SK-N-SH (cell line): ENCODE results near the gene IRF1.
"Not testable (repeated sequence)": the region's sequence is repeated elsewhere in the genome, so short reads cannot be mapped to it uniquely, and the experiment has no call there.

ENCODE experiments used
- CTCF ChIP-seq: fragments of 200-600 bp; sonication (generic); IDR thresholded peaks from 2 replicates; pipeline ENCODE4 v1.6.1; 2017; ENCODE audit warnings: antibody characterized with exemption, mild to moderate bottlenecking, moderate library complexity
- EZH2phosphoT487 ChIP-seq: fragments of 200-600 bp; sonication (generic); IDR thresholded peaks from 2 replicates; pipeline ENCODE4 v1.6.1; 2017; ENCODE audit warnings: low read depth, mixed run types, mild to moderate bottlenecking, antibody characterized with exemption, moderate library complexity, borderline replicate concordance
- IRF3 ChIP-seq: fragments of 150-350 bp; IDR thresholded peaks from 2 replicates; pipeline ENCODE4 v1.6.1; 2016; ENCODE audit warnings: mild to moderate bottlenecking, low read depth, low read length
- RCOR1 ChIP-seq: fragments of 150-350 bp; IDR thresholded peaks from 2 replicates; pipeline ENCODE4 v1.6.1; 2017; ENCODE audit warnings: antibody characterized with exemption, low read length
- RFX5 ChIP-seq: IDR thresholded peaks from 2 replicates; pipeline ENCODE4 v1.6.1; 2012; ENCODE audit warnings: mild to moderate bottlenecking, improper control_type of control experiment, low read length
- TAF1 ChIP-seq: IDR thresholded peaks from 2 replicates; pipeline ENCODE4 v1.6.1; 2012; ENCODE audit warnings: low read depth, mild to moderate bottlenecking, low read length, moderate library complexity, borderline replicate concordance
- TCF12 ChIP-seq: IDR thresholded peaks from 2 replicates; pipeline ENCODE4 v1.4.0; 2012
- TEAD4 ChIP-seq: IDR thresholded peaks from 2 replicates; pipeline ENCODE4 v1.4.0; 2012; ENCODE audit warnings: mild to moderate bottlenecking, borderline replicate concordance; ENCODE audit not compliant: insufficient read depth
- USF1 ChIP-seq: IDR thresholded peaks from 2 replicates; pipeline ENCODE4 v1.4.0; 2012; ENCODE audit warnings: low read depth, borderline replicate concordance
- TF ChIP-seq, protein P1 (sequence below): fragments of 150-350 bp; IDR thresholded peaks from 2 replicates; pipeline ENCODE4 v1.6.1; 2017; ENCODE audit warnings: antibody characterized with exemption, low read length, low read depth, borderline replicate concordance
- TF ChIP-seq, protein P2 (sequence below): IDR thresholded peaks from 2 replicates; pipeline ENCODE4 v1.4.0; 2012; ENCODE audit warnings: low read depth, borderline replicate concordance

- TF ChIP-seq, protein P1, sequence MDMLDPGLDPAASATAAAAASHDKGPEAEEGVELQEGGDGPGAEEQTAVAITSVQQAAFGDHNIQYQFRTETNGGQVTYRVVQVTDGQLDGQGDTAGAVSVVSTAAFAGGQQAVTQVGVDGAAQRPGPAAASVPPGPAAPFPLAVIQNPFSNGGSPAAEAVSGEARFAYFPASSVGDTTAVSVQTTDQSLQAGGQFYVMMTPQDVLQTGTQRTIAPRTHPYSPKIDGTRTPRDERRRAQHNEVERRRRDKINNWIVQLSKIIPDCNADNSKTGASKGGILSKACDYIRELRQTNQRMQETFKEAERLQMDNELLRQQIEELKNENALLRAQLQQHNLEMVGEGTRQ = not testable (repeated sequence)
- not testable (repeated sequence) for TF ChIP-seq RCOR1, CTCF, TAF1, EZH2phosphoT487, RFX5, USF1, TEAD4, IRF3, TCF12
- TF ChIP-seq, protein P2, sequence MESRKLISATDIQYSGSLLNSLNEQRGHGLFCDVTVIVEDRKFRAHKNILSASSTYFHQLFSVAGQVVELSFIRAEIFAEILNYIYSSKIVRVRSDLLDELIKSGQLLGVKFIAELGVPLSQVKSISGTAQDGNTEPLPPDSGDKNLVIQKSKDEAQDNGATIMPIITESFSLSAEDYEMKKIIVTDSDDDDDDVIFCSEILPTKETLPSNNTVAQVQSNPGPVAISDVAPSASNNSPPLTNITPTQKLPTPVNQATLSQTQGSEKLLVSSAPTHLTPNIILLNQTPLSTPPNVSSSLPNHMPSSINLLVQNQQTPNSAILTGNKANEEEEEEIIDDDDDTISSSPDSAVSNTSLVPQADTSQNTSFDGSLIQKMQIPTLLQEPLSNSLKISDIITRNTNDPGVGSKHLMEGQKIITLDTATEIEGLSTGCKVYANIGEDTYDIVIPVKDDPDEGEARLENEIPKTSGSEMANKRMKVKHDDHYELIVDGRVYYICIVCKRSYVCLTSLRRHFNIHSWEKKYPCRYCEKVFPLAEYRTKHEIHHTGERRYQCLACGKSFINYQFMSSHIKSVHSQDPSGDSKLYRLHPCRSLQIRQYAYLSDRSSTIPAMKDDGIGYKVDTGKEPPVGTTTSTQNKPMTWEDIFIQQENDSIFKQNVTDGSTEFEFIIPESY = not testable (repeated sequence)
These were observed 23.2 kb upstream of the IRF1 start for GRCh38 chr5:132513618-132514336.
